SIG-M5 treated with dmso at 0.1 percent for 504 hours (cell line): ENCODE results near the gene CATSPERE.

Experiments used
- DNase-seq: peaks from one replicate; lab custom pipeline; 2025; ENCODE audit not compliant: unreplicated experiment; lab: John Stamatoyannopoulos, UW

Gene CATSPERE

GRCh38 chr1:244628789-244629188 is 167.7 kb downstream of the CATSPERE start:
- DNase-seq, result no peak

GRCh38 chr1:244633140-244633539 is 172.1 kb downstream of the CATSPERE start:
- DNase-seq, result no peak

DNA sequence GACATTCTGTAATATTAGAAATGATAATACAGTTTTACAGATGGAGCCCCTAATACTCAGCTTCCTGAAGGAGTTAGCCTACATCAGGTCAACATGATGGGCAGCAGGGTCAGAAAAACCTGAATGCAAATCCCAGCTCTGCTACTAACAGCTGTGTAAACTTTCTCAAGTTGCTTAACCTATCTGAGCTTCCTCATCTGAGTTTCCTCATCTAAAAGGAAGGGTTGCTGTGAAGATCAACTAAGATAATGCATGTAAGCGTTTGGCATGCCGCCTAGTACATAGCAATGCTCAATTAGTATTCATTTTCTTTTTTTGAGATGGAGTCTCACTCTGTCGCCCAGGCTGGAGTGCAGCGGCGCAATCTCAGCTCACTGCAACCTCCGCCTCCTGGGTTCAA is 173.5 kb downstream of the CATSPERE start:
- peak; percentile 38 for DNase-seq

- no peak for DNase-seq
Observed at GRCh38 chr1:244636488-244637259, 175.6 kb downstream of the CATSPERE start.

DNA sequence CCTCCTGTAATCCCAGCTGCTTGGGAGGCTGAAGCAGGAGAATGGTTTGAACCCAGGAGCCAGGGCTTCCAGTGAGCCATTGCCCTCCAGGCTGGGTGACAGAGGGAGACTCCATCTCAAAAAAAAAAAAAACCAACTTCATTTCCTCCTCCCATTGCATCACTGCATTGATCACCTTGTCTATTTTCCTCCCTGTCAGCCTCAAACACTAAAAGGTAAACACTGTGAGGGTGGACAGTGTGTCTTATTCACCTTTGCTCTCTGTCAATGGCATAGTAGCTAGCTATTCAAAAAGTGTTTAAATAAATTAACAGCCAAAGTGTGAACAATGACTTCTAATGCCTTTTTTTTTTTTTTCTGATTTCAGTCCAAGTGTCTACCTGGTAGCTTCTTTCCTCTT is 178.5 kb downstream of the CATSPERE start:
- DNase-seq, result no peak

DNA sequence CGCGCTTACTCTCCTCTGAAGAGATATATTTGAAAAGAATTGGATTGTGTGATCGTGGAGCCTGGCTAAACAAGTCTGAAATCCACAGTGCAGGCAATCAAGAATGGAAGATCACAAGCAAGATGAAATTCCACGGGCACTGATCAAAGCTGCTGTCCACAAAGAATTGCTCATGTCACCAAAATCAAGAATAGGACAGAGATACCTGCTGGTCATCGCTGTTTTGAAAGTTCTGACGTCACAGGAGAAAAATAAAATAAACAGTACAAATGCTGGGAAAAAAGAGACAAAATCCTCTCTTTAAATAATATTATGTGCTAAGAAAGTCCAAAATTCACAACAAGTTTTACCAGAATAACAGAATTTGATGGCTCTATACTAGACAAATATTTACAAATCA is 179.8 kb downstream of the CATSPERE start:
- no peak for DNase-seq

GRCh38 chr1:244642526-244642925 is 181.5 kb downstream of the CATSPERE start:
- DNase-seq, result no peak

DNA sequence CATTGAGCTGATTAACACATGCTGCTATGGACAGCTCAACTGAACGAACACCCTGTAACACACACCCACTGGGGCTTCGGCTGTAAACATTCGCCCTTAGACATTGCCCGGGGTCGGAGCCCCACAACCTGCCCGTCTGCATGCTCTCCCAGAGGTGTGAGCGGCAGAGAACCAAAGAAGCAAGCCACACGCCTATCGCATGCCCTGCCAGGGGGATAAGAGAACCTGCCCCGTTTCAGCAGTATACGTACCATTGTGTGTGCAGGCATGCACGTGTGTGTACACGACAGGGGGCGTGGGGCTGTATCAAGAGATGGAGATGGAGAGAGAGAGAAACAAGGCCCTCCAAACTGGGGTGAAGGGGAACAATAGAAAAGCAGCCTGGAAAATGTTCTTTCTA is 181.9 kb downstream of the CATSPERE start:
- DNase-seq, result no peak

GRCh38 chr1:244645414-244645813 is 184.3 kb downstream of the CATSPERE start:
- no peak for DNase-seq

- DNase-seq, result no peak
Observed at GRCh38 chr1:244645890-244646289, 184.8 kb downstream of the CATSPERE start.

GRCh38 chr1:244647819-244648218 is 186.7 kb downstream of the CATSPERE start:
- DNase-seq, result no peak

- no peak for DNase-seq
Observed at GRCh38 chr1:244651956-244652622, 191.0 kb downstream of the CATSPERE start.

DNA sequence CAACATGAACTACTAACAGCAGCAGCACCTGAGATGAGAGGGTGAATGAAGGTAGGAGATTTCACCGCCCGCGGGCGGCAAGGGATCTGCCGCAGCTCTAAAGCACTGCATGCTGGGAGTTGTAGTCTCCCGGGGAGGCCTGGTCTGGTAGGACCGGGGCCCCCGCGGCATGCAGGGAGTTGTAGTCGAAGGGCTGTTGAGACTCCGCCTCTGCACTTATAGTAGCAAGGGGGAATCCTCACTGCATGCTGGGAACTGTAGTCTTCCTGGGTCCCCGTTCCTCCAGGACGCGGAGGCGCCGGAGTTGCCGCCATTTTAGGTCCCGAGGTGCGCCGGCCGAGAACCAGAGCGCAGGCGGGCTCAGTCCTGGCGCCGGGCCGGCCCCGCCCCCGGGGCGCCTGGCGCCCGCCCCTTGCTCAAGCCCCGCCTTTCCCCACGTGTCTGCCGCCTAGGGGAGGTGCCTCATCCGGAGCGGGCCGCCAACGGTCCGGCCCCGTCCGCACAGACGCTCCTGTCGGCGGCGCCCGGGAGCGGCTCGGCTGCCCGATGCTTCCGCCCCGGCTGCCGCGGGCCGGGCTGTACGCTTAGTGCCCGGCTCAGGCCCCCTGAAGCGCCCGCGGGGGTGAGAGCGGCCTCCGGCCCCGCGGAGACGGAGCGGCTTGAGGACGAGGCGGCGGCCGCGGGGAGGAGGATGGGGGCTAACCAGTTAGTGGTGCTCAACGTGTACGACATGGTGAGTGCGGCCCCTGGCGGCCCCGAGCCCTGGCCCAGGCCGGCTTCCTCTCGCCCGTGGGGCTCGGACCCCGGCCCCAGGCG is 191.8 kb downstream of the CATSPERE start, which contains the start of gene DESI2:
Gene DESI2, plus strand, starts transcription at position 504 of the 816 bp plus-strand sequence. Its CDS starts 188 bp downstream, at position 692.
- peak; percentile 99 for DNase-seq

- DNase-seq, result no peak
Observed at GRCh38 chr1:244653439-244654107, 192.5 kb downstream of the CATSPERE start.

DNA sequence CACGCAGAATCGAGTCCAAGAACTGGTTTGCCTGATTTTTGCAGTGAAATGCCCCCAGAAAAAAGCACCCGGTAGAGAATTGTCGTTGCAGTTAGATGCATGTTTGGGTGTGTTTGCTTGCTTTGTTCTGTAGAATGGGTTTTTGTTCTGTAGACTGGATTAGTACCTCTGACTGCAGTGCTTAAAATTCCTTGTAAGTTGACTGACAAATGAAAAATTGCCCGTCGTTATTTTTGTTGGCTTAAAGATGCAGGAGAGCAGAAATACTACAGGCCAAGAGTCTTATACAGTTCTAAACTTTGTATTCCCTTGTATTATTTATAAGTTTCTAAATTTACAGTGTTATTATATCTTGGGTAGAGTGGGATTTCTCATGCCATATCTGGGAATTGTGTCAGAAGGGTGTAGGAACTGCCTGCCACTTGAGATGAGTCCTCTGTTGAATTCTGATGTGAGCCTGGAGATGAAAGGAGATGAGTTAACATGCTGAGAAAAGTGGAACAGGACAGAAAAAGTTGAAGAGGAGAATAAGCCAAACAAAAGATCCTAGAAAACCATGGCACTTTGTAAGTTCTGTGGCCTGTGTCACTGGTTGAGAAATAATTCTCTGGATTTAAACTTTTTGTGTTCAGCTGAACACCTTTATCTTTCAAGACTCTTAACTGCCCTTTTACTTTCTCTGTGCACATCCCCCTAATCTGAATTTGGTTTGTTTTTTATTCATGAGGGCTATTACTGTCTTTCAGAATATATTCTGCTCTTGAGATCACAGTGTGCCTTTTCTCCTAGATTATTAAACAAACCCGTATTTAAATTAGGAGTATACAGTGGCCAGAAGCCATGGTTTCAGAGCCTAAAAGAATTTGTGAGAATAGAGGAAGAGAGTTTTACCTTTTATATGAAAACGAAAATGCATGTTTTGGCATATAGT is 193.3 kb downstream of the CATSPERE start:
- peak; percentile 30 for DNase-seq

GRCh38 chr1:244655186-244655585 is 194.1 kb downstream of the CATSPERE start:
- no peak for DNase-seq

DNA sequence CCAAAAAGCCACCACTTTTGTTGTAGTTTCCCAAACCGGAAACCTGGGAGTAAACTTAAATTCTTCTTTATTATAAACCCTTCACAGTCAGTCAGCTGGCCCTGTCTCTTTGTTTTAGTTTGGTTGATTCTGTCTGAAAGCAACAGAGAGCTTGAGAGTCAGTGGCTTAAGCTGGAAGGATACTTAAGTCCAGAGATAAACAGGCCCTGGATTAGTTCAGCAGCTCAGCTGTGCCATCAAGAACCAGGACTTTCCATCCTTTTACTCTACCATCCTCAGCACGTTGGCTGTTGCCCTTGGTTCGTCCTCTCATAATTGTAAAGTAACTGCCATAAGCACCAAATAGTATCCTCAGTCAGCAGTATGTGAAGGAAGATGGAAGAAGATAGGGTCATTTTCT is 196.3 kb downstream of the CATSPERE start:
- DNase-seq, result no peak

DNA sequence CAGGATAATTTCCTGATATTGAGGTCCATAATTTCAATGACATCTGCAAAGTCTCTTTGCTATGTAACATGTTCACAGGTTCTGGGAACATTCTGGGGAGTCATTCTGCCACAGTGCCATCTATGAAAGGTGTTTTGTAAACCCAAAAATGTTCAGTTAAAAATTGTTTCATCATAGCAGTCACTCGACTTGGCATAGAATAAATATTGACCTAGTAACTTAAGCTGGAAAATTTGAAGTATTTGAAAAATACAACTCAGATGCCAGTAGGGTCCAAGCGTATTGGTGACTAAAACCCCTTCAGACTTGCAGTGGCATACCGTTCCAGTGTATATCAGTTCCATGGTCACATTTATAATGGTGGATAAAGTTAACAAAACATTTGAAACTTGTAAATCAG is 198.6 kb downstream of the CATSPERE start:
- no peak for DNase-seq

GRCh38 chr1:244660595-244660994 is 199.5 kb downstream of the CATSPERE start:
- DNase-seq, result no peak
